ACC112 (cell line): Measurements from ENCODE around the gene GPRC6A.

Experiments used
- H2AFZ ChIP-seq: fragments of 200-600 bp; sonication (generic); one replicate; pipeline ENCODE4 v1.6.0; 2017; ENCODE audit warnings: antibody characterized with exemption, low read length; ENCODE audit not compliant: unreplicated experiment
- H3K27ac ChIP-seq: fragments of 200-600 bp; sonication (generic); 2 replicates; pipeline ENCODE4 v1.5.1; 2014; ENCODE audit warnings: low read depth, mild to moderate bottlenecking, antibody characterized with exemption, low read length, moderate library complexity
- H3K27me3 ChIP-seq: fragments of 200-600 bp; sonication (generic); 2 replicates; pipeline ENCODE4 v1.6.1; 2014; ENCODE audit warnings: mild to moderate bottlenecking, antibody characterized with exemption, low read length, moderate library complexity, mixed read lengths; ENCODE audit not compliant: insufficient read depth
- H3K36me3 ChIP-seq: fragments of 200-600 bp; sonication (generic); 2 replicates; pipeline ENCODE4 v1.6.1; 2016; ENCODE audit warnings: mild to moderate bottlenecking, antibody characterized with exemption, low read length, moderate library complexity, mixed read lengths; ENCODE audit not compliant: insufficient read depth
- H3K4me1 ChIP-seq: fragments of 200-600 bp; sonication (generic); one replicate; pipeline ENCODE4 v1.6.1; 2016; ENCODE audit warnings: low read length, mixed read lengths; ENCODE audit not compliant: insufficient read depth, unreplicated experiment, control insufficient read depth
- H3K4me3 ChIP-seq: fragments of 200-600 bp; sonication (generic); 2 replicates; pipeline ENCODE4 v1.5.1; 2014; ENCODE audit warnings: mild to moderate bottlenecking, low read depth, low read length
- H3K79me2 ChIP-seq: fragments of 200-600 bp; sonication (generic); one replicate; pipeline ENCODE4 v1.6.0; 2016; ENCODE audit warnings: low read length; ENCODE audit not compliant: control insufficient read depth, unreplicated experiment, insufficient read depth

Gene GPRC6A

GRCh38 chr6:116762235-116762634, 66.6 kb downstream of the GPRC6A start:
- Histone ChIP-seq H2AFZ (no peak overlapping the region), H3K36me3 (no peaks in the 10 kb centered on the region)

GRCh38 chr6:116761779-116762178, 67.1 kb downstream of the GPRC6A start:
- no peak overlapping the region for H3K27ac ChIP-seq
- H2AFZ ChIP-seq: no peak overlapping the region

More at GRCh38 chr6:116762235-116762634, 66.6 kb downstream of the GPRC6A start:
- H3K27me3 ChIP-seq: peaks cover 13% of the 10 kb centered on the region; the same call in 1 of the 2 replicates
- no peak overlapping the region for H3K4me3 ChIP-seq
- H3K79me2 ChIP-seq: no peaks in the 10 kb centered on the region
- H3K4me1 ChIP-seq: no peaks in the 10 kb centered on the region
- H3K27ac ChIP-seq: no peak overlapping the region

DNA sequence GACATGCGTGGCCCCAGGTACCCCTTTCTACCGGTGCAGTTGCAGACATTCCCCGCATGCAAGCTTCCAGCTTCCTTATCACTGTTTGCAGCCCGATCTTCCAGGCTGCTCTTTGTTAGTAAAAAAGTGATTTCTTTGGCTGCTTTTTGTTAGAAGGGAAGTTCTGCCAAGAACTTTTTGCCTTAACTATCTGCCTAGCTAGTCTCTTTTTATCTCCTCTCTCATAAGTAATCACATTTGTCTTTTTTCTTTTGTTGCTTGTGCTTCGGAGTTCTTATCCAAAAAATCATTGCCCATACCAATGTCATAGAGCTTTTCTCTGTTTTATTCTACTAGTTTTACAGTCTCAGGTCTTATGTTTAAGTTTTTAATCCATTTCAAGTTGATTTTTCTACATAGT, 83.7 kb downstream of the GPRC6A start:
- H3K4me3 ChIP-seq: no peak overlapping the region
- H3K36me3 ChIP-seq: no peaks in the 10 kb centered on the region
- no peaks in the 10 kb centered on the region for H3K27me3 ChIP-seq
- no peak overlapping the region for H2AFZ ChIP-seq
- H3K27ac ChIP-seq: no peak overlapping the region
- no peaks in the 10 kb centered on the region for H3K4me1 ChIP-seq
- no peaks in the 10 kb centered on the region for H3K79me2 ChIP-seq

More at GRCh38 chr6:116761779-116762178, 67.1 kb downstream of the GPRC6A start:
- Histone ChIP-seq H3K4me1 (no peaks in the 10 kb centered on the region), H3K27me3 (peaks cover 13% of the 10 kb centered on the region; the same call in 1 of the 2 replicates), H3K4me3 (no peak overlapping the region), H3K36me3 (no peaks in the 10 kb centered on the region), H3K79me2 (no peaks in the 10 kb centered on the region)
